HCT116 (cell line): Measurements from ENCODE around the gene TRIM13. TPM values are rescaled to one million over a fixed set of nuclear protein-coding genes. Genes with fewer than 3 reads are reported as not detected.

Experiments
- ATAC-seq: fragments of 200-7000 bp; cut with Tn5 transposase; 2 replicates; pipeline ENCODE4 v1.9.1; 2020; ENCODE audit warnings: mild to moderate bottlenecking, moderate library complexity
- BruUV-seq: library from RNA; stranded (reverse); fragments of 400-500 nt; replicated peaks from 2 replicates; lab custom pipeline; 2021; lab: Mats Ljungman, UMichigan
- CTCF ChIA-PET: fragments of 300-600 bp; sonication (Branson Sonifier 250); formaldehyde crosslinking; loops from one replicate; lab custom pipeline; 2021; ENCODE audit warnings: antibody characterized with exemption; lab: Charles Lee
- POLR2A ChIA-PET: fragments of 300-600, 350-600 bp; sonication (Branson Sonifier 250); formaldehyde crosslinking; loops from one replicate; lab custom pipeline; 2021; ENCODE audit warnings: antibody characterized with exemption; lab: Charles Lee
- RAD21 ChIA-PET, 2 experiments: fragments of 300-600 bp; sonication (Branson Sonifier 250); formaldehyde crosslinking; loops; one replicate each; lab custom pipeline; 2023; ENCODE audit warnings: low total read pairs in 2 of 2; ENCODE audit not compliant: uncharacterized antibody in 2 of 2, unreplicated experiment in 2 of 2, low non-redundant PET in 1 of 2; lab: Charles Lee
- DNase-seq: peaks from one replicate; pipeline ENCODE4 v3.0.0-alpha.2; 2010; ENCODE audit warnings: low read depth, low spot score
- H2AFZ ChIP-seq: fragments of 200-600 bp; shearing (Covaris generic), sonication (generic); 2 replicates; pipeline ENCODE4 v1.6.1; 2017; ENCODE audit warnings: low read depth, mixed run types, mixed read lengths, antibody characterized with exemption, low read length; ENCODE audit not compliant: poor library complexity, severe bottlenecking
- H3K27ac ChIP-seq: 2 replicates; pipeline ENCODE4 v1.5.1; 2012; ENCODE audit warnings: low read depth, low read length
- H3K27me3 ChIP-seq: fragments of 200-600 bp; sonication (generic); 2 replicates; pipeline ENCODE4 v1.6.1; 2016; ENCODE audit warnings: mixed run types, low read length, mixed read lengths; ENCODE audit not compliant: insufficient read depth
- H3K36me3 ChIP-seq, 2 experiments: fragments of 200-500 bp in 1 of 2; fragments of 200-600 bp in 1 of 2; sonication (Bioruptor generic) in 1 of 2; sonication (generic) in 1 of 2; 2 replicates each; pipeline versions ENCODE4 v1.5.1 to v1.6.1; 2014 to 2016; ENCODE audit warnings: low read length in 2 of 2, inconsistent platforms in 1 of 2, mixed read lengths in 1 of 2, mixed run types in 1 of 2; ENCODE audit not compliant: insufficient read depth in 2 of 2, control insufficient read depth in 1 of 2
- H3K4me1 ChIP-seq, 2 experiments: fragments of 200-600 bp in 1 of 2; sonication (generic) in 1 of 2; 2 replicates each; pipeline versions ENCODE4 v1.5.1 to v1.6.1; 2012 to 2017; ENCODE audit warnings: low read length in 2 of 2, inconsistent platforms in 1 of 2, mild to moderate bottlenecking in 1 of 2, mixed read lengths in 1 of 2, mixed run types in 1 of 2, moderate library complexity in 1 of 2; ENCODE audit not compliant: insufficient read depth in 2 of 2, control insufficient read depth in 1 of 2
- H3K4me2 ChIP-seq: fragments of 200-600 bp; sonication (generic); 2 replicates; pipeline ENCODE4 v1.6.1; 2017; ENCODE audit warnings: mixed run types, low read length, mixed read lengths
- H3K4me3 ChIP-seq, 2 experiments: fragments of 200-600 bp in 1 of 2; sonication (generic) in 1 of 2; replicated peaks in 1 of 2; 2 replicates each; pipeline ENCODE4 v1.5.1; 2011 to 2016; ENCODE audit warnings: low read length in 2 of 2, control low read depth in 1 of 2, low read depth in 1 of 2, mild to moderate bottlenecking in 1 of 2, mixed read lengths in 1 of 2, mixed run types in 1 of 2
- H3K79me2 ChIP-seq: fragments of 200-600 bp; sonication (generic); 2 replicates; pipeline ENCODE4 v1.6.1; 2017; ENCODE audit warnings: mild to moderate bottlenecking, mixed run types, low read length, moderate library complexity, mixed read lengths; ENCODE audit not compliant: insufficient read depth
- H3K9ac ChIP-seq: fragments of 200-600 bp; sonication (generic); 2 replicates; pipeline ENCODE4 v1.6.1; 2016; ENCODE audit warnings: low read length, mixed read lengths
- H3K9me2 ChIP-seq: fragments of 200-600 bp; sonication (generic), shearing (Covaris generic); 2 replicates; pipeline ENCODE4 v1.6.1; 2017; ENCODE audit warnings: mixed run types, mild to moderate bottlenecking, moderate library complexity; ENCODE audit not compliant: insufficient read depth
- H3K9me3 ChIP-seq, 2 experiments: fragments of 200-500 bp in 1 of 2; fragments of 200-600 bp in 1 of 2; sonication (Bioruptor generic) in 1 of 2; sonication (generic) in 1 of 2; 2 replicates each; pipeline ENCODE4 v1.6.1; 2014 to 2017; ENCODE audit warnings: low read length in 2 of 2, mixed read lengths in 2 of 2, inconsistent platforms in 1 of 2, low read depth in 1 of 2, mild to moderate bottlenecking in 1 of 2, mixed run types in 1 of 2, moderate library complexity in 1 of 2; ENCODE audit not compliant: control insufficient read depth in 1 of 2, insufficient read depth in 1 of 2
- H4K20me1 ChIP-seq: fragments of 200-600 bp; sonication (generic), shearing (Covaris generic); 2 replicates; pipeline ENCODE4 v1.6.1; 2017; ENCODE audit warnings: mixed run types, mild to moderate bottlenecking, moderate library complexity; ENCODE audit not compliant: insufficient read depth
- ATF3 ChIP-seq: IDR thresholded peaks from 2 replicates; pipeline ENCODE4 v1.6.1; 2012
- CBX3 ChIP-seq: IDR thresholded peaks from 2 replicates; pipeline ENCODE4 v1.6.1; 2012; ENCODE audit warnings: low read depth
- EGR1 ChIP-seq: IDR thresholded peaks from 2 replicates; pipeline ENCODE4 v1.6.1; 2012; ENCODE audit warnings: low read depth
- EZH2 ChIP-seq: fragments of 200-600 bp; sonication (generic); IDR thresholded peaks from 2 replicates; pipeline ENCODE4 v1.6.1; 2017; ENCODE audit warnings: antibody characterized with exemption, mixed run types
- JUND ChIP-seq: IDR thresholded peaks from 2 replicates; pipeline ENCODE4 v1.6.1; 2012
- RAD21 ChIP-seq: IDR thresholded peaks from 2 replicates; pipeline ENCODE4 v1.6.1; 2012; ENCODE audit warnings: low read depth, mild to moderate bottlenecking
- REST ChIP-seq: IDR thresholded peaks from 2 replicates; pipeline ENCODE4 v1.6.1; 2012; ENCODE audit warnings: low read depth
- SIN3A ChIP-seq: IDR thresholded peaks from 2 replicates; pipeline ENCODE4 v1.6.1; 2012; ENCODE audit warnings: low read depth
- SP1 ChIP-seq: IDR thresholded peaks from 2 replicates; pipeline ENCODE4 v1.6.1; 2012; ENCODE audit warnings: low read depth
- SRF ChIP-seq: IDR thresholded peaks from 2 replicates; pipeline ENCODE4 v1.6.1; 2012; ENCODE audit warnings: low read depth
- ZNF274 ChIP-seq: fragments of 200-500 bp; sonication (Bioruptor generic); IDR thresholded peaks from 2 replicates; pipeline ENCODE4 v1.6.1; 2014; ENCODE audit warnings: mild to moderate bottlenecking, low read depth, low read length, inconsistent platforms
- intact Hi-C: fragments of 100-400 bp; cut with micrococcal nuclease; formaldehyde crosslinking; loops from 2 replicates; pipeline ENCODE4 v1.10.0; 2022
- total RNA-seq: library from RNA; stranded (reverse); gene quantifications from one replicate; pipeline ENCODE4 v1.2.1, GENCODE V29; 2021; ENCODE audit not compliant: unreplicated experiment

The TRIM13 gene
- total RNA-seq, 1 experiment from 2014 or later = 24.6 TPM

- TF ChIP-seq RAD21 (no peak), CBX3 (no peak), SIN3A (no peak), ATF3 (no peak), SRF (no peak)
- Histone ChIP-seq H3K4me3 (no peak overlapping the region), H4K20me1 (no peaks in the 10 kb centered on the region), H3K36me3 (no peaks in the 10 kb centered on the region), H3K9me2 (no peaks in the 10 kb centered on the region), H3K4me2 (no peak overlapping the region), H3K27me3 (no peaks in the 10 kb centered on the region), H3K9me3 (no peaks in the 10 kb centered on the region), H3K27ac (no peak overlapping the region), H3K79me2 (no peaks in the 10 kb centered on the region), H3K9ac (no peak overlapping the region), H2AFZ (no peak overlapping the region), H3K4me1 (no peaks in the 10 kb centered on the region)
- no peak for ATAC-seq
- DNase-seq = no peak
- intact Hi-C loops = no loop called here
- ChIA-PET POLR2A (no interaction called here), CTCF (no interaction called here), RAD21 (no interaction called here)
- no TSS peak for BruUV-seq
These were observed 38.5 kb upstream of the TRIM13 start for GRCh38 chr13:49958321-49958720.

- no peaks in the 10 kb centered on the region for H3K36me3 ChIP-seq
- H3K79me2 ChIP-seq = no peaks in the 10 kb centered on the region
- POLR2A ChIA-PET = no interaction called here
- H3K9ac ChIP-seq = no peak overlapping the region
- TF ChIP-seq RAD21 = no peak
- TF ChIP-seq SIN3A = no peak
- no peak for TF ChIP-seq JUND
- no peak for TF ChIP-seq SP1
- no peak for TF ChIP-seq EGR1
- no peak for TF ChIP-seq REST
- TF ChIP-seq EZH2 = no peak
- no peak for TF ChIP-seq ZNF274
- no peak for TF ChIP-seq CBX3
- no peaks in the 10 kb centered on the region for H3K4me1 ChIP-seq
- H3K9me2 ChIP-seq = no peaks in the 10 kb centered on the region
- H3K4me2 ChIP-seq = no peak overlapping the region
- CTCF ChIA-PET = interaction anchor here (1.4 kb wide), 1 partner anchor 9 kb away, joined by 5 read pairs; no protein-coding TSS in a partner anchor
- no peak for DNase-seq
- H3K9me3 ChIP-seq = no peaks in the 10 kb centered on the region
- intact Hi-C loops = no loop called here
- H3K4me3 ChIP-seq = no peak overlapping the region
- H3K27me3 ChIP-seq = no peaks in the 10 kb centered on the region
- H4K20me1 ChIP-seq = no peaks in the 10 kb centered on the region
- RAD21 ChIA-PET = no interaction called here
- H2AFZ ChIP-seq = no peak overlapping the region
- H3K27ac ChIP-seq = no peak overlapping the region
- BruUV-seq = no TSS peak
- ATAC-seq = no peak
These were observed 29.4 kb upstream of the TRIM13 start for GRCh38 chr13:49967456-49967855.
